Karpas-422 (cell line): Measurements from ENCODE around the gene FPGS. TPM values are rescaled to one million over a fixed set of nuclear protein-coding genes. Genes with fewer than 3 reads are reported as not detected.

Experiments
- DNase-seq: peaks from one replicate; pipeline ENCODE4 v3.0.0-alpha.2; 2015
- H2AFZ ChIP-seq: fragments of 200-600 bp; sonication (generic); 2 replicates; pipeline ENCODE4 v1.6.1; 2014; ENCODE audit warnings: antibody characterized with exemption, low read length, mixed read lengths
- H3K27ac ChIP-seq: fragments of 200-600 bp; sonication (generic); 2 replicates; pipeline ENCODE4 v1.5.1; 2014; ENCODE audit warnings: mild to moderate bottlenecking, low read length, moderate library complexity
- H3K27me3 ChIP-seq: fragments of 200-600 bp; sonication (generic); 2 replicates; pipeline ENCODE4 v1.6.1; 2014; ENCODE audit warnings: low read length, mixed read lengths
- H3K36me3 ChIP-seq: fragments of 200-600 bp; sonication (generic); 2 replicates; pipeline ENCODE4 v1.6.1; 2014; ENCODE audit warnings: low read length, mixed read lengths; ENCODE audit not compliant: insufficient read depth
- H3K4me1 ChIP-seq: fragments of 200-600 bp; sonication (generic); 2 replicates; pipeline ENCODE4 v1.6.1; 2014; ENCODE audit warnings: mild to moderate bottlenecking, low read length, mixed read lengths
- H3K4me2 ChIP-seq: fragments of 200-600 bp; sonication (generic); 2 replicates; pipeline ENCODE4 v1.6.1; 2014; ENCODE audit warnings: low read length, low read depth, mild to moderate bottlenecking; ENCODE audit not compliant: poor library complexity, severe bottlenecking
- H3K4me3 ChIP-seq: fragments of 200-600 bp; sonication (generic); 2 replicates; pipeline ENCODE4 v1.5.1; 2014; ENCODE audit warnings: mild to moderate bottlenecking, antibody characterized with exemption, low read length, mixed read lengths
- H3K79me2 ChIP-seq: fragments of 200-600 bp; sonication (generic); 2 replicates; pipeline ENCODE4 v1.6.1; 2014; ENCODE audit warnings: mild to moderate bottlenecking, low read length, mixed read lengths
- H3K9ac ChIP-seq: fragments of 200-600 bp; sonication (generic); 2 replicates; pipeline ENCODE4 v1.6.0; 2014; ENCODE audit warnings: low read length
- H3K9me2 ChIP-seq: fragments of 200-600 bp; sonication (generic), shearing (Covaris generic); replicated peaks from 2 replicates; pipeline ENCODE4 v1.6.0; 2014; ENCODE audit warnings: mild to moderate bottlenecking, low read length, moderate library complexity; ENCODE audit not compliant: insufficient read depth
- H3K9me3 ChIP-seq: fragments of 300-700, 200-600 bp; sonication (generic); 2 replicates; pipeline ENCODE4 v1.6.1; 2014; ENCODE audit warnings: low read length, mixed read lengths
- H4K20me1 ChIP-seq: fragments of 200-600 bp; sonication (generic); 2 replicates; pipeline ENCODE4 v1.6.1; 2014; ENCODE audit warnings: mild to moderate bottlenecking, antibody characterized with exemption, low read length, low read depth; ENCODE audit not compliant: insufficient read depth
- small RNA-seq: library from RNA; depleted of rRNA; stranded (forward); fragments of <200 nt; gene quantifications from one replicate; pipeline ENCODE3, GENCODE V24; 2014
- total RNA-seq: library from RNA; depleted of rRNA; stranded (reverse); fragments of >200 nt; shearing (Covaris generic); gene quantifications from 2 replicates; pipeline ENCODE4 v1.2.3, GENCODE V29; 2014; ENCODE audit warnings: low replicate concordance; rRNA removed

The FPGS gene
- total RNA-seq, 1 experiment from 2014 or later: 41.9 TPM

DNA sequence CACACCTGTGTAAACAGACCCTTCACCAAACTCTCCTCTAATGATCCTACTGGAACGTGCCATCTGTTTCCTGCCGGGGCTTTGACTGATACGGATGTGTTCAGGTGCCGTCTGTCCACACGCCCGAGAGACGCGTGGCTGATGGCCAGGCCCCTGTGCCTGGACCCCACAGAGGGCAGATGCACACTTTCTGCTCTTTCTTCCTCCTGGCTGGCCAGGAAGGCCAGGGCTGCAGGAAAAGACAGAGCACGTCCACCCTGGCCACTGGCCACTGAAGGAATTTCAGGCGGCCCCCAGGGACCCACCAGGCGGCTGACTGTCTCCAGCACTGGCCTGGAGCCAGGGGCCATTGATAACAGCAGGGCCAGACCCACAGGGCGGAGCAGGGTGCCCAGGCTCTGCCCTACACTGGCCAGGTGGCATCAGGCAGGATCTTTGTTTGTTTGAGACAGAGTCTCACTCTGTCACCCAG is 55.4 kb downstream of the FPGS start:
- Histone ChIP-seq H2AFZ (no peak overlapping the region), H3K27ac (no peak overlapping the region), H3K27me3 (no peaks in the 10 kb centered on the region), H3K4me2 (no peak overlapping the region), H3K36me3 (no peaks in the 10 kb centered on the region), H3K79me2 (no peaks in the 10 kb centered on the region), H4K20me1 (no peaks in the 10 kb centered on the region), H3K4me3 (no peak overlapping the region), H3K9me2 (no peaks in the 10 kb centered on the region), H3K4me1 (no peaks in the 10 kb centered on the region), H3K9ac (no peak overlapping the region), H3K9me3 (no peaks in the 10 kb centered on the region)
- no peak for DNase-seq

DNA sequence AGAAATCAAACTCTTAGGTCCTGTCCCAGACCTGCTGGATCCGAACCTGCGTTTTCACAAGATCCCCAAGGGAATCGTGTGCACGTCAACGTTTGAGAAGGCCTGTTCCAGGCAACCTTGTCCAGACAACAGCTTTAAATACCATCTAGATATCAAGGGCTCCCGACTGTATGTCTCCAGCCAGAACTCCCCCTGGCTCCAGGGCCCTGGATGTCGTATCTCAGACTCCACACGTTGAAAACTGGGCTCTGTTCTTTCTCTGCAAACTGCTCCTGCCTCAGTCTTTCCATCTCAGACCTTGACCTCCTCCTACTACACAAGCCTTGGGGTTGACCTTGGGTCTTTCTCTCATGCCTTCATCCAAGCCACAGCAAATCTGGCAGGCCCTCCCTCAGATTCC is 57.6 kb downstream of the FPGS start:
- no peaks in the 10 kb centered on the region for H3K79me2 ChIP-seq
- H3K9ac ChIP-seq: no peak overlapping the region
- DNase-seq: no peak
- H3K4me2 ChIP-seq: no peak overlapping the region
- H3K4me1 ChIP-seq: no peaks in the 10 kb centered on the region
- no peaks in the 10 kb centered on the region for H3K9me2 ChIP-seq
- H2AFZ ChIP-seq: no peak overlapping the region
- H4K20me1 ChIP-seq: no peaks in the 10 kb centered on the region
- no peak overlapping the region for H3K27ac ChIP-seq
- no peaks in the 10 kb centered on the region for H3K27me3 ChIP-seq
- H3K4me3 ChIP-seq: no peak overlapping the region
- H3K9me3 ChIP-seq: no peaks in the 10 kb centered on the region
- H3K36me3 ChIP-seq: no peaks in the 10 kb centered on the region

DNA sequence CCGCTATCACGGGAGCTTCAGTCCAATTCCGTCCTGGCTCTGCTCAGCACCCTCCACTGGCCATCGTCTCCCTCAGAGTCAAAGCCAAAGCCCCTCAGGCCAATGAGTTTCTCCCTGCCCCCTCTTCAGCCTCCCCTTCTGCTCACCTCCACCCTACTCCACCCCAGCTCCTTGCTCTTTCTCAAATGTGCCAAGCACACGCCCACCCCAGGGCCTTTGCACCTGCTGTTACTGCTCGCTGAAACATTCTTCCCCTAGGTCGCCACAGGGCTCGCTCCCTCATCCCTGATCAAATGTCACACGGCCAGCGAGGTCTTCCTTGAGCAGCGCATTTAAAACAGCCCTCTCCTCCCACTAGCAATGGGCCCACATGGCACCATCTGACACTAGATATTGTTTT is 58.1 kb downstream of the FPGS start:
- Histone ChIP-seq H3K36me3 (no peaks in the 10 kb centered on the region), H3K4me2 (no peak overlapping the region), H3K4me1 (no peaks in the 10 kb centered on the region)

DNA sequence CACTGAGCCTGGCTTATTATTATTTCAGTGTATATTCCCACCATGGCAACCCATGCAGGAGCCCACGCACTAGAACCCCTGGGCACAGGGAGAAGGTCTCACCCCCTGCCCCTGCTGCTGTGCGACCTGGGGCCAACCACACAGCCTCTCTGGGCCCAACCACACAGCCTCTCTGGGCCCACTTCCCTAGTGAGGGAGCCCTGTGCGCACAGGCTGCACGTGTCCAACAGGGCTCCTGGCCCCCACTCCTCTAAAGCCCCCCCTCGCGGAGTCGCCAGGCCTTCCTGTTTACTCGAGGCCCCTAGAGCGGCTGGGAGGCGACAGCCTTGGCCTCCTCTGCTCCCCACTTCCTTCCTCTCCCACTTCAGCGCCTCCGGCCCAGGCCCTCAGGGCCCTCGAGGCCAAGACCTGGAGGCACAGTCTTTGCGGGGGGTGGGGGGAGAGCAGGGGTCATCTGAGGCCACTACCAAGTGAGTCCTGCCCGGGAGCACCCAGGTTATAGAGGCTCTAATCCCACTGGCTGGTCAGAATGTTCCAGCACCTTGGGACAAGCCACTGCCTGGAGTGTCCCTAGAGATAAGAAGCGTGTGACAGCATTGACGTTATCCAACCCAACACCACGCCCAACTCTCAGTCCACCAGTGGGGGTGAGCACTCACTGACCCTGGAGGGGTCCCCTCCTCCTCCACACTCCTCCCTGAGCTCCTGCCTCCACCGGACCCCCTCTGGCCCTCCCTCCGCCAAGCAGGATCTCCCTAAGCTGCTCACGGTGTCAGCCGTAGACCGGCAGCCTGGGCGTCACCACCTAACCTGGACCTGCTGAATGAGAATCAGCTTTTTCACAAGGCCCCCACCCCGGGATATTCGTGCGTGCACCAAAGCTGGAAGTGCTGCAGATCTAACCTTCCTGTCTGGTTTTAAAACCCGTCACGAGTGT is 59.7 kb downstream of the FPGS start:
- Histone ChIP-seq H3K9ac (no peak overlapping the region), H3K9me3 (no peaks in the 10 kb centered on the region), H3K4me2 (no peak overlapping the region), H3K36me3 (no peaks in the 10 kb centered on the region), H3K4me3 (no peak overlapping the region), H3K79me2 (no peaks in the 10 kb centered on the region), H3K9me2 (no peaks in the 10 kb centered on the region), H3K27ac (no peak overlapping the region), H3K27me3 (no peaks in the 10 kb centered on the region), H3K4me1 (no peaks in the 10 kb centered on the region), H4K20me1 (no peaks in the 10 kb centered on the region), H2AFZ (no peak overlapping the region)
- no peak for DNase-seq

More for the DNA sequence above, 58.1 kb downstream of the FPGS start:
- H3K9ac ChIP-seq: no peak overlapping the region
- no peak overlapping the region for H3K27ac ChIP-seq
- no peak for DNase-seq
- H3K4me3 ChIP-seq: no peak overlapping the region
- H4K20me1 ChIP-seq: no peaks in the 10 kb centered on the region
- no peaks in the 10 kb centered on the region for H3K27me3 ChIP-seq
- H2AFZ ChIP-seq: no peak overlapping the region
- no peaks in the 10 kb centered on the region for H3K9me3 ChIP-seq
- no peaks in the 10 kb centered on the region for H3K79me2 ChIP-seq
- H3K9me2 ChIP-seq: no peaks in the 10 kb centered on the region

DNA sequence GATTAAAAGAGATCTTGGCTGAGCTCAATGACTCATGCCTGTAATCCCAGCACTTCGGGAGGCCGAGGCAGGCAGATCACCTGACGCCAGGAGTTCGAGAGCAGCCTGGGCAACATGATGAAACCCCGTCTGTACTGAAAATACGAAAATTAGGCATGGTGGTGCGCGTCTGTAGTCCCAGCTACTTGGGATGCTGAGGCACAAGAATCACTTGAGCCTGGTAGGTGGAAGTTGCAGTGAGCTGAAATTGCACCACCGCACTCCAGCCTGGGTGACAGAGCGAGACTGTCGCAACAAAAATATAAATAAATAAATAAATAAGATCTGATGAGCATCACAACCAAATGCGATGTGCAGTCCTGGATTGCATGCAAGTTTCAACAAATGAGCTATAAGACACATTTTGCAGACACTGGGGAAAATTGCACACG is 60.5 kb downstream of the FPGS start:
- Histone ChIP-seq H3K4me2 (no peak overlapping the region), H2AFZ (no peak overlapping the region)

More for the DNA sequence above, 60.5 kb downstream of the FPGS start:
- no peaks in the 10 kb centered on the region for H3K79me2 ChIP-seq
- no peak overlapping the region for H3K4me3 ChIP-seq
- no peaks in the 10 kb centered on the region for H3K36me3 ChIP-seq
- no peak overlapping the region for H3K27ac ChIP-seq
- no peak for DNase-seq
- no peaks in the 10 kb centered on the region for H4K20me1 ChIP-seq
- H3K9me2 ChIP-seq: no peaks in the 10 kb centered on the region
- H3K9me3 ChIP-seq: no peaks in the 10 kb centered on the region
- no peaks in the 10 kb centered on the region for H3K4me1 ChIP-seq
- no peak overlapping the region for H3K9ac ChIP-seq
- no peaks in the 10 kb centered on the region for H3K27me3 ChIP-seq

Small RNA genes within 50 kb of the gene (small RNA-seq; reads per million reads assigned to genes)
- not detected for gene RF00019
- not detected for gene RNA5SP296

Other genes starting within 250 kb of the FPGS start
- gene STXBP1, start 190.6 kb upstream of the FPGS start, total RNA-seq: 3.1 and 3.6 TPM in 2 replicates
- not detected in 2 replicates for gene CFAP157, start 95.9 kb upstream of the FPGS start, total RNA-seq
- 10.6 and 24.9 TPM in 2 replicates for gene PTRH1, start 87.2 kb upstream of the FPGS start, total RNA-seq
- gene TTC16, start 86.8 kb upstream of the FPGS start, total RNA-seq: not detected in 2 replicates
- gene TOR2A, start 67.6 kb upstream of the FPGS start, total RNA-seq: 10.7 and 12.7 TPM in 2 replicates
- gene SH2D3C, start 24.2 kb upstream of the FPGS start, total RNA-seq: 0.61 TPM in 1 of 2 replicates, not detected in the other
- 23.9 and 30.7 TPM in 2 replicates for gene CDK9, start 16.8 kb upstream of the FPGS start, total RNA-seq
- gene ENG, start 51.8 kb downstream of the FPGS start, total RNA-seq: not detected in 2 replicates
- 1.0 and 32.6 TPM in 2 replicates for gene AK1, start 74.8 kb downstream of the FPGS start, total RNA-seq
- gene ST6GALNAC6, start 96.7 kb downstream of the FPGS start, total RNA-seq: 21.7 and 55.7 TPM in 2 replicates
- gene ST6GALNAC4, start 114.2 kb downstream of the FPGS start, total RNA-seq: 23.5 and 41.6 TPM in 2 replicates
- gene PIP5KL1, start 127.9 kb downstream of the FPGS start, total RNA-seq: 2.7 and 3.1 TPM in 2 replicates
- 21.5 and 34.4 TPM in 2 replicates for gene DPM2, start 135.0 kb downstream of the FPGS start, total RNA-seq
- gene EEIG1, start 178.1 kb downstream of the FPGS start, total RNA-seq: 6.9 and 10.1 TPM in 2 replicates